Caco-2 (cell line): ENCODE data around the gene LRRC4C. TPM values are rescaled to one million over a fixed set of nuclear protein-coding genes. Genes with fewer than 3 reads are reported as not detected.
A peak's percentile ranks its signal among the peaks of the same experiment; 100 is the strongest.

Source experiments
- BruUV-seq: library from RNA; stranded (reverse); fragments of 400-500 nt; replicated peaks from 2 replicates; lab custom pipeline; 2021; lab: Mats Ljungman, UMichigan
- CTCF ChIA-PET: fragments of 300-600 bp; sonication (Branson Sonifier 250); formaldehyde crosslinking; loops from one replicate; lab custom pipeline; 2022; ENCODE audit warnings: antibody characterized with exemption; lab: Charles Lee
- POLR2A ChIA-PET: fragments of 300-600 bp; sonication (Branson Sonifier 250); formaldehyde crosslinking; loops from one replicate; lab custom pipeline; 2022; ENCODE audit warnings: antibody characterized with exemption; lab: Charles Lee
- DNase-seq, 2 experiments: peaks; one replicate each; pipeline versions ENCODE4 v3.0.0 to v3.0.0-alpha.2; 2020 to 2022
- H3K27me3 ChIP-seq: replicated peaks from 2 replicates; pipeline ENCODE4 v1.6.0; 2011; ENCODE audit warnings: low read length; ENCODE audit not compliant: control insufficient read depth, insufficient read depth
- H3K36me3 ChIP-seq: 2 replicates; pipeline ENCODE4 v1.5.1; 2011; ENCODE audit warnings: low read length; ENCODE audit not compliant: control insufficient read depth, insufficient read depth
- H3K4me1 ChIP-seq: fragments of 250-450 bp; sonication (Bioruptor Pico); 2 replicates; pipeline ENCODE4 v1.5.1; 2020; ENCODE audit warnings: mild to moderate bottlenecking
- H3K4me3 ChIP-seq: 2 replicates; pipeline ENCODE4 v1.5.1; 2011; ENCODE audit warnings: low read depth, mild to moderate bottlenecking, control low read depth, low read length
- H3K9me3 ChIP-seq: fragments of 250-450 bp; sonication (Bioruptor Pico); 2 replicates; pipeline ENCODE4 v1.5.1; 2020; ENCODE audit warnings: mild to moderate bottlenecking, moderate library complexity
- H3K27ac Mint-ChIP-seq: one replicate; pipeline ENCODE4 v1.8.0; 2022; ENCODE audit warnings: mixed read lengths; ENCODE audit not compliant: unreplicated experiment
- H3K27me3 Mint-ChIP-seq: one replicate; pipeline ENCODE4 v1.8.0; 2022; ENCODE audit warnings: mixed read lengths; ENCODE audit not compliant: insufficient read depth, unreplicated experiment
- H3K36me3 Mint-ChIP-seq: one replicate; pipeline ENCODE4 v1.8.0; 2022; ENCODE audit warnings: mild to moderate bottlenecking, mixed read lengths; ENCODE audit not compliant: insufficient read depth, unreplicated experiment
- H3K4me1 Mint-ChIP-seq: one replicate; pipeline ENCODE4 v1.8.0; 2022; ENCODE audit warnings: low read depth, mixed read lengths; ENCODE audit not compliant: unreplicated experiment
- H3K4me3 Mint-ChIP-seq: one replicate; pipeline ENCODE4 v1.8.0; 2022; ENCODE audit warnings: mild to moderate bottlenecking, moderate library complexity, mixed read lengths; ENCODE audit not compliant: unreplicated experiment
- H3K9me3 Mint-ChIP-seq: one replicate; pipeline ENCODE4 v1.8.0; 2022; ENCODE audit warnings: mixed read lengths; ENCODE audit not compliant: unreplicated experiment
- intact Hi-C: fragments of 100-400 bp; cut with micrococcal nuclease; formaldehyde crosslinking; loops from one replicate; pipeline ENCODE4 v1.10.0; 2022; ENCODE audit not compliant: unreplicated experiment
- total RNA-seq: library from RNA; stranded (reverse); gene quantifications from 2 replicates; pipeline ENCODE4 v1.2.3, GENCODE V29; 2022
- TF ChIP-seq, protein P1 (sequence below), 2 experiments: fragments of 200-600 bp in 1 of 2; IDR thresholded peaks; 1 replicate in 1 of 2; 2 replicates in 1 of 2; pipeline versions ENCODE4 v1.5.1 to v1.8.0; 2011 to 2022; ENCODE audit warnings: antibody characterized with exemption in 1 of 2, control low read depth in 1 of 2, inconsistent platforms in 1 of 2, low read depth in 1 of 2, low read length in 1 of 2, mild to moderate bottlenecking in 1 of 2, moderate library complexity in 1 of 2; ENCODE audit not compliant: insufficient read depth in 1 of 2, severe bottlenecking in 1 of 2, unreplicated experiment in 1 of 2

Gene LRRC4C
- total RNA-seq, 1 experiment from 2014 or later: not detected

DNA sequence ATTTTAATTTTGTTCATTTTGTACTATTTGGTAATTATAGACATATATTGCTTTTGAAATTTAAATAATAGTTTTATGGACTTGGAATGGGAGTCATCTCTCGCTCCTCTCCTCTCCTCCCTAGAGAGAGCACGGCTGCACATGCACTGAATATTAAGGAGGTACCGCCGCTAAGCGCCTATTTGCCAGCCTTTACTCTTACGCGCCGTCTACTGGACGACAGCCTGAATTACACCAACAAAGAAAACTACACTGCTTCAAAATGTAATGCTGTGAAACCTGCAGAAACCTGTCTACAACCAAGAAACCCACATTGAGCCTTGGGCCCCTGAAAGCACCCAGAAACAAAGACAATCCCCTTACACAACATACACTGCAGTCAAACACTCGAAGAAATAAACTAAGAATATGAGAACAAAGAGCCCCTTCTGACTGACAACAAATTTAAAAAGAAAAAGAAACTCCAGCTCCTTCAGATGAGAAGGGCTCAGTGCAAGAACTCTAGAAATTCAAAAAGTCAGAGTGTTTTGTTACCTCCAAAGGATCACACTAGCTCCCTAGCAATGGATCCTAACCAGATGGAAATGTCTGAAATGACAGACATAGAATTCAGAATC, 737.2 kb downstream of the LRRC4C start:
- Histone ChIP-seq H3K36me3 (no peaks in the 10 kb centered on the region), H3K9me3 (peaks cover 3% of the 10 kb centered on the region; the same call in 1 of the 2 replicates), H3K4me1 (no peaks in the 10 kb centered on the region), H3K4me3 (no peak overlapping the region), H3K27me3 (no peaks in the 10 kb centered on the region)
- peak; percentile 49 to 56 for DNase-seq
- no peaks in the 10 kb centered on the region for H3K9me3 Mint-ChIP-seq
- TF ChIP-seq, protein P1, sequence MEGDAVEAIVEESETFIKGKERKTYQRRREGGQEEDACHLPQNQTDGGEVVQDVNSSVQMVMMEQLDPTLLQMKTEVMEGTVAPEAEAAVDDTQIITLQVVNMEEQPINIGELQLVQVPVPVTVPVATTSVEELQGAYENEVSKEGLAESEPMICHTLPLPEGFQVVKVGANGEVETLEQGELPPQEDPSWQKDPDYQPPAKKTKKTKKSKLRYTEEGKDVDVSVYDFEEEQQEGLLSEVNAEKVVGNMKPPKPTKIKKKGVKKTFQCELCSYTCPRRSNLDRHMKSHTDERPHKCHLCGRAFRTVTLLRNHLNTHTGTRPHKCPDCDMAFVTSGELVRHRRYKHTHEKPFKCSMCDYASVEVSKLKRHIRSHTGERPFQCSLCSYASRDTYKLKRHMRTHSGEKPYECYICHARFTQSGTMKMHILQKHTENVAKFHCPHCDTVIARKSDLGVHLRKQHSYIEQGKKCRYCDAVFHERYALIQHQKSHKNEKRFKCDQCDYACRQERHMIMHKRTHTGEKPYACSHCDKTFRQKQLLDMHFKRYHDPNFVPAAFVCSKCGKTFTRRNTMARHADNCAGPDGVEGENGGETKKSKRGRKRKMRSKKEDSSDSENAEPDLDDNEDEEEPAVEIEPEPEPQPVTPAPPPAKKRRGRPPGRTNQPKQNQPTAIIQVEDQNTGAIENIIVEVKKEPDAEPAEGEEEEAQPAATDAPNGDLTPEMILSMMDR (IDR thresholded peaks at IDR 0.05; ENCODE audit: insufficient read depth in 1 of 2, low read depth in 1 of 2, low read length in 1 of 2, severe bottlenecking in 1 of 2, unreplicated experiment in 1 of 2): peak; percentile 73 to 86
- no peaks in the 10 kb centered on the region for H3K36me3 Mint-ChIP-seq
- peaks cover 2% of the 10 kb centered on the region for H3K27me3 Mint-ChIP-seq
- intact Hi-C loops: loop anchor here (1.0 to 2.0 kb wide), 2 partner anchors 415 to 479 kb away; no protein-coding TSS in a partner anchor
- H3K27ac Mint-ChIP-seq: no peak overlapping the region
- no peak overlapping the region for H3K4me3 Mint-ChIP-seq
- ChIA-PET POLR2A (no interaction called here), CTCF (no interaction called here)
- no peaks in the 10 kb centered on the region for H3K4me1 Mint-ChIP-seq
- BruUV-seq: no TSS peak

DNA sequence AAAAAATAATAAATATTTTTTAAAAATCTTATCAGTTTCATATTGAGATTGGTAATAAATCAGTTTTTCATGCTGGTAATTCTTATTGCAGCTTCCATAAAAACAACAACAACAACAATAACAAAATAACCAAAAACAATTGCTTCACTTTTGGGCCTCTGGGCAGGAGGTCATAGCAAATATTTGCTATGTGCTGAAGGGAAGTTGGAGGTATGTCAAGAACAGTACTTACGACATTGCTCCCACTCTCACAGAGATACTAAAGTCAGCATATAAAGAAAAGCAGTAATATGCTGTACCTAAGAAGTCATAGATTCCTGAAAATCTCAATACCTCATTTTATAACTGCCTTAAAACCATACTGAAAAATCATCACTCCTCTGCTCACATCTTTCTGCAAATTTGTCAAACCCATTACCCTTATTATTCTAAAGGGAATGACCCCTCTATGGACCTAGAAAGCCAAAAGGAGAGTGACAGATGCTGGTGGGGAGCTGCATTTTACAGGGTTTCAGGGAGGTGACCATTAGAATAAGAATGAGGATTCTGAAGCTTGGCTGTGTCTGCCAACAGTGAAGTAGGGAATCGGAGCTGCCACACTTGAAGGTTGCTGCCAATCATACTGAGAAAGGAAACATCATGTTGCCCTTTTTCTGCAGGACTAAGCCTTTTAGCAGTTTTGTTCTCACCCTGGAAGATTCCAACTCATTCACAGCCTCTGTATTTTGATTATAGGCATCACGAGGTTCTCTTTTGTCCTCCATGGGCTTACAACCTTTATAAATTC, 742.9 kb downstream of the LRRC4C start:
- Histone ChIP-seq H3K9me3 (no peaks in the 10 kb centered on the region), H3K27me3 (no peaks in the 10 kb centered on the region), H3K4me1 (no peaks in the 10 kb centered on the region), H3K36me3 (no peaks in the 10 kb centered on the region), H3K4me3 (no peak overlapping the region)
- DNase-seq: no peak
- H3K9me3 Mint-ChIP-seq: no peaks in the 10 kb centered on the region
- ChIA-PET POLR2A (no interaction called here), CTCF (no interaction called here)
- no TSS peak for BruUV-seq
- no peak overlapping the region for H3K27ac Mint-ChIP-seq
- H3K4me1 Mint-ChIP-seq: no peaks in the 10 kb centered on the region
- no peaks in the 10 kb centered on the region for H3K27me3 Mint-ChIP-seq
- no peak overlapping the region for H3K4me3 Mint-ChIP-seq
- H3K36me3 Mint-ChIP-seq: no peaks in the 10 kb centered on the region
- intact Hi-C loops: no loop called here
- TF ChIP-seq, protein P1 (IDR thresholded peaks at IDR 0.05; ENCODE audit: insufficient read depth in 1 of 2, low read depth in 1 of 2, low read length in 1 of 2, severe bottlenecking in 1 of 2, unreplicated experiment in 1 of 2): no peak

DNA sequence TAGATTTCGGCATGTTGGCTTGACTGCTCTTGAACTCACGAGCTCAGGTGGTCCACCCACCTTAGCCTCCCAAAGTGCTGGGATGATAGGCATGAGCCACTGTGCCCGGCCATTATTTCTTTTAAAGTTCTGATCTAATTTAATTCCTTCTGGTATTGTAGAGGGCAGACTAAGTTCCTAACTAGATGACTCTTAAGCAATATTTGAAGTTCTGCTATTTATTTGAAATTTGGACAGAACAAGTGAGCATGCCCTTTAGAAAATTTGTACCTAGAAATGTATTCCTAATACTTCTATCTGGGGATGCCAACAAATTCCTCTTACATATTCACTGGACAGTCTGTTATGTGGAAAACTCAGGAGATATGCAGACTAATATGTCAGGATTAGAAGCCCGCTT, 746.4 kb downstream of the LRRC4C start:
- intact Hi-C loops: no loop called here
- no peaks in the 10 kb centered on the region for H3K4me1 Mint-ChIP-seq
- no peak overlapping the region for H3K4me3 Mint-ChIP-seq
- Histone ChIP-seq H3K9me3 (no peaks in the 10 kb centered on the region), H3K27me3 (no peaks in the 10 kb centered on the region), H3K4me1 (no peaks in the 10 kb centered on the region), H3K4me3 (no peak overlapping the region), H3K36me3 (no peaks in the 10 kb centered on the region)
- TF ChIP-seq, protein P1 (IDR thresholded peaks at IDR 0.05; ENCODE audit: insufficient read depth in 1 of 2, low read depth in 1 of 2, low read length in 1 of 2, severe bottlenecking in 1 of 2, unreplicated experiment in 1 of 2): no peak
- ChIA-PET POLR2A (no interaction called here), CTCF (no interaction called here)
- no peak for DNase-seq
- H3K27ac Mint-ChIP-seq: no peak overlapping the region
- H3K9me3 Mint-ChIP-seq: no peaks in the 10 kb centered on the region
- H3K36me3 Mint-ChIP-seq: no peaks in the 10 kb centered on the region
- no peaks in the 10 kb centered on the region for H3K27me3 Mint-ChIP-seq
- BruUV-seq: no TSS peak
